ENCODE measurements around the gene NDOR1.

The NDOR1 gene

GRCh38 chr9:137211532-137211931 is 6.0 kb downstream of the NDOR1 start:
- TF ChIP-seq CTCF (IDR thresholded peaks at IDR 0.05; ENCODE audit: low read depth, low read length, missing control alignments) = no peak
- no peak overlapping the region for H3K4me3 ChIP-seq (replicated peaks; ENCODE audit: low read depth, low read length)
- DNase-seq (ENCODE audit: extremely low read depth, low read depth) = no peak

GRCh38 chr9:137212520-137212919 is 7.0 kb downstream of the NDOR1 start:
- no peak for DNase-seq (ENCODE audit: extremely low read depth, low read depth)
- no peak for TF ChIP-seq CTCF (IDR thresholded peaks at IDR 0.05; ENCODE audit: low read depth, low read length, missing control alignments)
- no peak overlapping the region for H3K4me3 ChIP-seq (replicated peaks; ENCODE audit: low read depth, low read length)

DNA sequence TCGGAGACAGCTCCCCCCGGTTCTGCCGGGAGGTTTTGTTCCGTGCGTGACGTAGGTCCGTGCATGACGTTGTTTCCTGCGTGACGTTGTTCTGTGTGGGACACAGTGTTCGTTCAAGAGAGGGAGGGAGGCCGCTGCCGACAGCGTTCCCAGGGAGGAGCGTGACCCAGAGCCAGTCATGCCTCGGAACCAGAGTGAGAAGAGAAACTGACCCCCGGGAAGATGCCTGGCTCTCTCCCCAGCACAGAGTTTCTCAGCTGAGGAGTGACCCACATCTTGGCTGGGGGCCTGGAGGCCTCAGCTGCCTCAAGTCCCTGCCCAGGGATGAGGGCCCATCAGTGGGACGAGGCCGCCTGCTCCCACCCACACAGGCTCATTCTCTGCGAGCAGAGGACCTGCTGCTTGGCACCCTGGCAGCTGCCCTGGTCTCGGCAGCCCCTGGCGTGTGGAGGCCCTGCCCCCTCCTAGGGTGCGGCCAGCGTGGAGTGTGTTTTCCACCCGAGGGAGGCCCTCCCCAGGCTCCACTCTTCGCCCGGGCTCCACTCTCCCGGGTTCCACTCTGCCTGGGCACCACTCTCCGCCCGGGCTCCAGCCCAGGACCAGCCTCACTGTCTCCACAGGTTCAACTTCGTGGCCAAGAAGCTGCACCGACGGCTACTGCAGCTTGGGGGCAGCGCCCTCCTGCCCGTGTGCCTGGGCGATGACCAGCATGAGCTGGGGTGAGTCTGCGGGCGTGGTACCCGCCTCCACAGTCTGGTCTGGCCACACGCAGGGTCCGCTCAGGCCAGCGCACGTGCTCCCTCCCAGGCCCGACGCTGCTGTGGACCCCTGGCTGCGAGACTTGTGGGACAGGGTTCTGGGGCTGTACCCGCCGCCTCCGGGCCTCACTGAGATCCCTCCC is 7.9 kb downstream of the NDOR1 start:
- no peak for DNase-seq (ENCODE audit: extremely low read depth, low read depth)
- TF ChIP-seq CTCF (IDR thresholded peaks at IDR 0.05; ENCODE audit: low read depth, low read length, missing control alignments) = peak; percentile 11
- no peak overlapping the region for H3K4me3 ChIP-seq (replicated peaks; ENCODE audit: low read depth, low read length)

GRCh38 chr9:137214620-137215019 is 9.1 kb downstream of the NDOR1 start:
- no peak for TF ChIP-seq CTCF (IDR thresholded peaks at IDR 0.05; ENCODE audit: low read depth, low read length, missing control alignments)
- no peak for DNase-seq (ENCODE audit: extremely low read depth, low read depth)

GRCh38 chr9:137215196-137215986 is 9.9 kb downstream of the NDOR1 start:
- TF ChIP-seq CTCF (IDR thresholded peaks at IDR 0.05; ENCODE audit: low read depth, low read length, missing control alignments) = no peak
- no peak overlapping the region for H3K4me3 ChIP-seq (replicated peaks; ENCODE audit: low read depth, low read length)
- no peak for DNase-seq (ENCODE audit: extremely low read depth, low read depth)

More at GRCh38 chr9:137214620-137215019, 9.1 kb downstream of the NDOR1 start:
- H3K4me3 ChIP-seq (replicated peaks; ENCODE audit: low read depth, low read length) = no peak overlapping the region

DNA sequence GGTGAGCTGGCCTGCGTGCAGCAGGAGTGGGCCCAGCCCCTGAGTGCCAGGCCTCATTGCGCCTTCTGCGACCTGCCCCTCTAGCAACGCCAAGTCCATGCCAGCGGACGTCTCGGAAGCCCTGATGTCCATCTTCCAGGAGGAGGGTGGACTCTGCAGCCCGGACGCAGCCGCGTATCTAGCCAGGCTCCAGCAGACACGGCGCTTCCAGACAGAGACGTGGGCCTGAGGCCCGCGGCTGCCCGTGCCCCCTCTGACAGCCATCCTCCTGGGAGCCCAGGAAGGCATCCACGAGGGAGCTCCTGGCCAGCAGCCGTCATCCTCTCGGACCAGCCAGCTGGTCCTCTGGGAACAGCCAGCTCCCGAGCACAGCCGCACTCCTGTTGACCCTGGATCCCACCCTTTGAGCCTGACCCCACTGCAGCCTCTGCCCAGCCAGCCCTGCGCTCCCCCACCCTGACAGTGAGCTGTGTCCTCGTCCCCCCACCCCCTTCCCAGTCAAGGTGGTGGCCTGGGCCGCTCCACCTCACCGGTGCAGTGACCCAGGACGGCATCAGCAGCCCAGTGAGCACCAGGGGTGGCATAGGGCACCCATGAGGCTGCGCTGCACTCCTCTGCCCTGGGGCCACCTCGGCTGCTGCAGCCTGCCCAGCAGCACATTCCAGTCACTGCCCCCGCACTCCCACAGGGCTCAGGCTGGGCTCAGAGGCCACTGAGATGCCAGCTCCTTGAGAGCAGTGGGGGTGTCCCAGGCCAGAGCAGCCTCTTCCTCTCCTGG is 10.9 kb downstream of the NDOR1 start:
- DNase-seq (ENCODE audit: extremely low read depth, low read depth) = no peak
- H3K4me3 ChIP-seq (replicated peaks; ENCODE audit: low read depth, low read length) = no peak overlapping the region
- TF ChIP-seq CTCF (IDR thresholded peaks at IDR 0.05; ENCODE audit: low read depth, low read length, missing control alignments) = no peak
